GM12892 (cell line): Measurements from ENCODE around the gene PHLDA2.

ENCODE experiments used
- POLR2A ChIP-seq: IDR thresholded peaks from 2 replicates; pipeline ENCODE4 v1.6.1; 2011; ENCODE audit warnings: low read depth, low read length, control low read depth
- TAF1 ChIP-seq: IDR thresholded peaks from 2 replicates; pipeline ENCODE4 v1.6.1; 2011; ENCODE audit warnings: low read depth, mild to moderate bottlenecking, control low read depth, low read length, borderline replicate concordance

GRCh38 chr11:2940147-2940920, 11.1 kb upstream of the PHLDA2 start:
- no peak for TF ChIP-seq POLR2A
- TF ChIP-seq TAF1: no peak
